SK-N-SH (cell line): ENCODE data around the gene PRM1. TPM values are rescaled to one million over a fixed set of nuclear protein-coding genes. Genes with fewer than 3 reads are reported as not detected.

Experiments used
- CTCF ChIA-PET: fragments of 300-600, 350-600 bp; formaldehyde crosslinking; extraction: SDS; loops from one replicate; lab custom pipeline; 2021; lab: Yijun Ruan, JAX
- POLR2A ChIA-PET: fragments of 350-600 bp; sonication (Branson Sonifier 250); formaldehyde crosslinking; extraction: SDS; loops from one replicate; lab custom pipeline; 2020; ENCODE audit warnings: antibody characterized with exemption, inconsistent platforms; lab: Yijun Ruan, JAX
- DNase-seq: peaks from one replicate; pipeline ENCODE4 v3.0.0; 2012
- H2AFZ ChIP-seq: fragments of 200-600 bp; sonication (generic); 2 replicates; pipeline ENCODE4 v1.8.1; 2016; ENCODE audit warnings: antibody characterized with exemption, mild to moderate bottlenecking, low read depth
- H3F3A ChIP-seq: fragments of 200-600 bp; sonication (generic); replicated peaks from 2 replicates; pipeline ENCODE3; 2016; ENCODE audit warnings: antibody characterized with exemption, mild to moderate bottlenecking; ENCODE audit not compliant: insufficient read depth
- H3K27ac ChIP-seq, 2 experiments: fragments of 200-500 bp in 1 of 2; fragments of 200-600 bp in 1 of 2; sonication (Bioruptor generic) in 1 of 2; sonication (generic), shearing (Covaris generic) in 1 of 2; 2 replicates each; pipeline versions ENCODE4 v1.5.1 to v1.6.1; 2014 to 2016; ENCODE audit warnings: low read depth in 2 of 2, inconsistent platforms in 1 of 2, low read length in 1 of 2, mild to moderate bottlenecking in 1 of 2, mixed read lengths in 1 of 2
- H3K27me3 ChIP-seq: fragments of 200-600 bp; sonication (generic), shearing (Covaris generic); 2 replicates; pipeline ENCODE4 v1.6.1; 2016; ENCODE audit warnings: mixed run types; ENCODE audit not compliant: insufficient read depth
- H3K36me3 ChIP-seq, 2 experiments: fragments of 200-500 bp in 1 of 2; fragments of 200-600 bp in 1 of 2; sonication (Bioruptor generic) in 1 of 2; sonication (generic) in 1 of 2; replicated peaks in 1 of 2; 2 replicates each; pipeline versions ENCODE3 to v1.5.1; 2014 to 2016; ENCODE audit warnings: low read length in 1 of 2, mild to moderate bottlenecking in 1 of 2; ENCODE audit not compliant: insufficient read depth in 2 of 2, control insufficient read depth in 1 of 2
- H3K4me1 ChIP-seq, 2 experiments: fragments of 200-500 bp in 1 of 2; fragments of 200-600 bp in 1 of 2; sonication (Bioruptor generic) in 1 of 2; sonication (generic), shearing (Covaris generic) in 1 of 2; 2 replicates each; pipeline versions ENCODE4 v1.5.1 to v1.6.1; 2014 to 2016; ENCODE audit warnings: low read depth in 1 of 2, low read length in 1 of 2, mixed run types in 1 of 2; ENCODE audit not compliant: insufficient read depth in 2 of 2, control insufficient read depth in 1 of 2
- H3K4me2 ChIP-seq: fragments of 200-600 bp; sonication (generic), shearing (Covaris generic); 2 replicates; pipeline ENCODE4 v1.6.1; 2017; ENCODE audit warnings: mixed run types
- H3K4me3 ChIP-seq, 2 experiments: fragments of 200-500 bp in 1 of 2; fragments of 200-600 bp in 1 of 2; sonication (Bioruptor generic) in 1 of 2; sonication (generic), shearing (Covaris generic) in 1 of 2; 2 replicates each; pipeline versions ENCODE4 v1.5.1 to v1.8.1; 2014 to 2016; ENCODE audit warnings: low read depth in 2 of 2, inconsistent platforms in 1 of 2, low read length in 1 of 2, mild to moderate bottlenecking in 1 of 2, mixed read lengths in 1 of 2, moderate library complexity in 1 of 2
- H3K79me2 ChIP-seq: fragments of 200-600 bp; sonication (generic); 2 replicates; pipeline ENCODE4 v1.8.1; 2017; ENCODE audit warnings: mild to moderate bottlenecking; ENCODE audit not compliant: insufficient read depth
- H3K9ac ChIP-seq: fragments of 200-600 bp; sonication (generic); 2 replicates; pipeline ENCODE4 v1.6.1; 2017; ENCODE audit warnings: mixed run types
- H3K9me2 ChIP-seq: fragments of 200-600 bp; sonication (generic); 2 replicates; pipeline ENCODE4 v1.6.1; 2017; ENCODE audit warnings: mixed run types
- H3K9me3 ChIP-seq: fragments of 200-600 bp; sonication (generic); 2 replicates; pipeline ENCODE4 v1.6.1; 2017; ENCODE audit warnings: mixed run types, mild to moderate bottlenecking, moderate library complexity
- H4K20me1 ChIP-seq: fragments of 200-600 bp; sonication (generic); 2 replicates; pipeline ENCODE4 v1.6.1; 2017; ENCODE audit warnings: mild to moderate bottlenecking, mixed run types; ENCODE audit not compliant: insufficient read depth
- CHD2 ChIP-seq: fragments of 150-350 bp; IDR thresholded peaks from 2 replicates; pipeline ENCODE4 v1.6.1; 2018; ENCODE audit warnings: low read length; ENCODE audit not compliant: partially characterized antibody
- CTCF ChIP-seq: fragments of 200-600 bp; sonication (generic); IDR thresholded peaks from 2 replicates; pipeline ENCODE4 v1.6.1; 2017; ENCODE audit warnings: antibody characterized with exemption, mild to moderate bottlenecking, moderate library complexity
- EP300 ChIP-seq, 2 experiments: IDR thresholded peaks; 2 replicates each; pipeline versions ENCODE4 v1.4.0 to v1.6.1; 2012; ENCODE audit warnings: borderline replicate concordance in 1 of 2, low read depth in 1 of 2, low read length in 1 of 2
- FOXJ3 ChIP-seq: sonication (generic); formaldehyde crosslinking; IDR thresholded peaks from 2 replicates; pipeline ENCODE4 v1.5.1; 2020; ENCODE audit warnings: mild to moderate bottlenecking, missing genetic modification reagents
- FOXM1 ChIP-seq: IDR thresholded peaks from 2 replicates; pipeline ENCODE4 v1.4.0; 2012; ENCODE audit warnings: low read depth, mild to moderate bottlenecking
- GABPA ChIP-seq: IDR thresholded peaks from 2 replicates; pipeline ENCODE4 v1.4.0; 2012; ENCODE audit warnings: low read depth, mild to moderate bottlenecking
- IRF3 ChIP-seq: fragments of 150-350 bp; IDR thresholded peaks from 2 replicates; pipeline ENCODE4 v1.6.1; 2016; ENCODE audit warnings: mild to moderate bottlenecking, low read depth, low read length
- JUND ChIP-seq: IDR thresholded peaks from 2 replicates; pipeline ENCODE4 v1.4.0; 2012
- MEF2A ChIP-seq: IDR thresholded peaks from 2 replicates; pipeline ENCODE4 v1.4.0; 2012; ENCODE audit warnings: low read depth, borderline replicate concordance
- RAD21 ChIP-seq: IDR thresholded peaks from 2 replicates; pipeline ENCODE4 v1.6.1; 2012; ENCODE audit warnings: mild to moderate bottlenecking, low read length
- RCOR1 ChIP-seq: fragments of 150-350 bp; IDR thresholded peaks from 2 replicates; pipeline ENCODE4 v1.6.1; 2017; ENCODE audit warnings: antibody characterized with exemption, low read length
- REST ChIP-seq: IDR thresholded peaks from 2 replicates; pipeline ENCODE4 v1.6.1; 2012; ENCODE audit warnings: mild to moderate bottlenecking, low read depth, low read length, moderate library complexity
- SMC3 ChIP-seq: IDR thresholded peaks from 2 replicates; pipeline ENCODE4 v1.6.1; 2012; ENCODE audit warnings: low read depth, low read length, improper control_type of control experiment
- TCF12 ChIP-seq: IDR thresholded peaks from 2 replicates; pipeline ENCODE4 v1.4.0; 2012
- TEAD4 ChIP-seq: IDR thresholded peaks from 2 replicates; pipeline ENCODE4 v1.4.0; 2012; ENCODE audit warnings: mild to moderate bottlenecking, borderline replicate concordance; ENCODE audit not compliant: insufficient read depth
- WGBS: methylation state at CpG from one replicate; pipeline ENCODE4 v1.1.6; 2017; ENCODE audit warnings: low lambda C conversion rate; 5-methylcytosine and 5-hydroxymethylcytosine counted together
- polyA plus RNA-seq, 3 experiments: library from polyadenylated mRNA; depleted of rRNA; stranded (reverse); fragments of >200 nt; gene quantifications; 2 replicates each; pipeline ENCODE4 v1.2.3, GENCODE V29; 2012
- TF ChIP-seq, protein P1 (sequence below): IDR thresholded peaks from 2 replicates; pipeline ENCODE4 v1.4.0; 2012; ENCODE audit warnings: low read depth, borderline replicate concordance

Gene PRM1
- polyA plus RNA-seq, 1 of the 3 experiments (the other 2 are of a cell fraction): not detected

GRCh38 chr16:11263737-11264136 is 17.4 kb downstream of the PRM1 start (continued):
- no peak for TF ChIP-seq EP300 (IDR thresholded peaks at IDR 0.05; ENCODE audit: borderline replicate concordance in 1 of 2, low read depth in 1 of 2, low read length in 1 of 2)
- TF ChIP-seq TEAD4: no peak
- no peak for TF ChIP-seq SMC3
- TF ChIP-seq FOXJ3: no peak
- no peak for TF ChIP-seq RAD21
- TF ChIP-seq GABPA: no peak
- no peak for TF ChIP-seq CHD2
- no peak for TF ChIP-seq FOXM1
- TF ChIP-seq TCF12: no peak

- Histone ChIP-seq H3K4me1 (peaks cover 0 to 9% of the 10 kb centered on the region in 2 experiments; a peak in 1 of 4 replicates), H3K27ac (no peak overlapping the region), H3K79me2 (no peaks in the 10 kb centered on the region), H4K20me1 (no peaks in the 10 kb centered on the region), H3K27me3 (no peaks in the 10 kb centered on the region; the same call in 1 of the 2 replicates), H3K4me2 (no peak overlapping the region), H3F3A (no peaks in the 10 kb centered on the region), H3K4me3 (no peak overlapping the region), H3K9ac (no peak overlapping the region), H2AFZ (no peak overlapping the region), H3K36me3 (no peaks in the 10 kb centered on the region), H3K9me3 (no peaks in the 10 kb centered on the region), H3K9me2 (no peaks in the 10 kb centered on the region)
- POLR2A ChIA-PET: no interaction called here
- DNase-seq: no peak
- WGBS: 79% methylated on average over 8 of the region's 8 CpGs
- TF ChIP-seq IRF3: no peak
- no peak for TF ChIP-seq CHD2
- TF ChIP-seq MEF2A: no peak
- TF ChIP-seq JUND: no peak
- no peak for TF ChIP-seq RAD21
- no peak for TF ChIP-seq REST
- TF ChIP-seq RCOR1: no peak
- no peak for TF ChIP-seq SMC3
- TF ChIP-seq CTCF: no peak
- TF ChIP-seq TCF12: no peak
- TF ChIP-seq, protein P1, sequence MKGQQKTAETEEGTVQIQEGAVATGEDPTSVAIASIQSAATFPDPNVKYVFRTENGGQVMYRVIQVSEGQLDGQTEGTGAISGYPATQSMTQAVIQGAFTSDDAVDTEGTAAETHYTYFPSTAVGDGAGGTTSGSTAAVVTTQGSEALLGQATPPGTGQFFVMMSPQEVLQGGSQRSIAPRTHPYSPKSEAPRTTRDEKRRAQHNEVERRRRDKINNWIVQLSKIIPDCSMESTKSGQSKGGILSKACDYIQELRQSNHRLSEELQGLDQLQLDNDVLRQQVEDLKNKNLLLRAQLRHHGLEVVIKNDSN: no peak
- TF ChIP-seq EP300 (IDR thresholded peaks at IDR 0.05; ENCODE audit: borderline replicate concordance in 1 of 2, low read depth in 1 of 2, low read length in 1 of 2): no peak
- CTCF ChIA-PET: interaction anchor here (0.8 to 14.4 kb wide), 3 partner anchors 93 to 295 kb away, joined by 3 to 318 read pairs (median 6); no protein-coding TSS in a partner anchor
Measured at GRCh38 chr16:11262915-11263314, 18.2 kb downstream of the PRM1 start.
